K562 (cell line): ENCODE data around the gene FNDC11. TPM values are rescaled to one million over a fixed set of nuclear protein-coding genes. Genes with fewer than 3 reads are reported as not detected.

Experiments used
- BACH1 ChIP-seq: fragments of 200-800 bp; sonication (Bioruptor generic); IDR thresholded peaks from 2 replicates; pipeline ENCODE4 v1.6.1; 2016; ENCODE audit warnings: missing genetic modification characterization, missing compliant biosample characterization
- CHD1 ChIP-seq: fragments of 200-600 bp; sonication (generic); IDR thresholded peaks from one replicate; pipeline ENCODE4 v1.6.1; 2012; ENCODE audit warnings: mild to moderate bottlenecking, moderate library complexity, low read length, inconsistent platforms
- GATA2 ChIP-seq: sonication (generic); formaldehyde crosslinking; IDR thresholded peaks from 2 replicates; pipeline ENCODE4 v1.4.0; 2020; ENCODE audit warnings: mild to moderate bottlenecking, missing genetic modification reagents
- HNRNPH1 ChIP-seq: fragments of 200-400 bp; formaldehyde crosslinking; optimal IDR thresholded peaks from 2 replicates; pipeline ENCODE3; 2017; ENCODE audit warnings: low read depth, mild to moderate bottlenecking, low read length, moderate library complexity
- MAX ChIP-seq: sonication (generic); formaldehyde crosslinking; IDR thresholded peaks from 2 replicates; pipeline ENCODE4 v1.9.0; 2022; ENCODE audit warnings: mild to moderate bottlenecking, missing genetic modification reagents
- PPARD ChIP-seq: fragments of 250-450 bp; sonication (Bioruptor Pico); IDR thresholded peaks from 2 replicates; pipeline ENCODE4 v1.8.0; 2022; ENCODE audit warnings: inconsistent platforms, mild to moderate bottlenecking, moderate library complexity
- RBBP5 ChIP-seq: fragments of 200-600 bp; sonication (generic); IDR thresholded peaks from 2 replicates; pipeline ENCODE4 v1.6.1; 2012; ENCODE audit warnings: borderline replicate concordance, mild to moderate bottlenecking, low read length, control low read depth, inconsistent platforms; ENCODE audit not compliant: insufficient read depth, poor library complexity, severe bottlenecking
- TAF9B ChIP-seq: fragments of 450-650 bp; IDR thresholded peaks from 2 replicates; pipeline ENCODE4 v1.6.1; 2018; ENCODE audit warnings: mild to moderate bottlenecking; ENCODE audit not compliant: partially characterized antibody
- ZKSCAN1 ChIP-seq: fragments of 150-350 bp; IDR thresholded peaks from 2 replicates; pipeline ENCODE4 v1.6.1; 2016; ENCODE audit warnings: low read depth, low read length
- ZNF253 ChIP-seq: fragments of 250-450 bp; sonication (Bioruptor Pico); conservative IDR thresholded peaks from 2 replicates; pipeline ENCODE4 v1.6.1; 2021; ENCODE audit warnings: mild to moderate bottlenecking
- ZNF395 ChIP-seq: fragments of 200-800 bp; sonication (Bioruptor generic); IDR thresholded peaks from 2 replicates; pipeline ENCODE4 v1.6.1; 2017; ENCODE audit warnings: missing genetic modification characterization, missing compliant biosample characterization
- ZNF551 ChIP-seq: fragments of 250-450 bp; sonication (Bioruptor Pico); IDR thresholded peaks from 2 replicates; pipeline ENCODE4 v1.5.0; 2021; ENCODE audit warnings: mild to moderate bottlenecking, moderate library complexity
- polyA plus RNA-seq, 8 experiments: library from polyadenylated mRNA; depleted of rRNA in 4 of 8; stranded (reverse) in 5 of 8; unstranded in 3 of 8; fragments of >200 nt; fragmentation: Nextera tagmentation in 2 of 8; fragmentation: Illumina TruSeq in 1 of 8; extraction: Ambion mirVana in 2 of 8; extraction: Trizol in 1 of 8; gene quantifications; 2 replicates each; pipeline versions ENCODE4 v1.2.1 to v1.2.3, GENCODE V29; 2011 to 2014; ENCODE audit warnings: inconsistent platforms in 1 of 8, missing spikeins in 1 of 8
- total RNA-seq, 7 experiments: library from RNA; depleted of rRNA in 6 of 7; stranded (reverse); fragments of >200 nt in 6 of 7; fragmentation: Illumina TruSeq in 2 of 7; extraction: Trizol in 2 of 7; gene quantifications; 2 replicates each; pipeline versions ENCODE4 v1.2.1 to v1.2.3, GENCODE V29; 2011 to 2021; ENCODE audit warnings: low replicate concordance in 1 of 7
- TF ChIP-seq, protein P1 (sequence below): fragments of 450-650 bp; IDR thresholded peaks from 2 replicates; pipeline ENCODE4 v1.6.1; 2018; ENCODE audit warnings: mild to moderate bottlenecking, low read depth; ENCODE audit not compliant: partially characterized antibody
- TF ChIP-seq, protein P2 (sequence below): sonication (generic); formaldehyde crosslinking; IDR thresholded peaks from 2 replicates; pipeline ENCODE4 v1.8.0; 2022; ENCODE audit warnings: mild to moderate bottlenecking, low read depth, missing genetic modification reagents

FNDC11 gene
- total and polyA plus RNA-seq, 9 of the 15 experiments (the other 6 are each of a cell fraction or from before 2014, with no cell fraction given), result 0.08 to 2.3 (median 0.64) TPM; not detected in 2

- TF ChIP-seq, protein P1, sequence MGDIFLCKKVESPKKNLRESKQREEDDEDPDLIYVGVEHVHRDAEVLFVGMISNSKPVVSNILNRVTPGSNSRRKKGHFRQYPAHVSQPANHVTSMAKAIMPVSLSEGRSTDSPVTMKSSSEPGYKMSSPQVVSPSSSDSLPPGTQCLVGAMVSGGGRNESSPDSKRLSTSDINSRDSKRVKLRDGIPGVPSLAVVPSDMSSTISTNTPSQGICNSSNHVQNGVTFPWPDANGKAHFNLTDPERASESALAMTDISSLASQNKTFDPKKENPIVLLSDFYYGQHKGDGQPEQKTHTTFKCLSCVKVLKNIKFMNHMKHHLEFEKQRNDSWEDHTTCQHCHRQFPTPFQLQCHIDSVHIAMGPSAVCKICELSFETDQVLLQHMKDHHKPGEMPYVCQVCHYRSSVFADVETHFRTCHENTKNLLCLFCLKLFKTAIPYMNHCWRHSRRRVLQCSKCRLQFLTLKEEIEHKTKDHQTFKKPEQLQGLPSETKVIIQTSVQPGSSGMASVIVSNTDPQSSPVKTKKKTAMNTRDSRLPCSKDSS, result no peak
- TF ChIP-seq GATA2 (CRISPR knock-in tag) (no peak), ZNF253 (CRISPR knock-in tag) (no peak), RBBP5 (peak; percentile 14), TAF9B (no peak), PPARD (CRISPR knock-in tag) (no peak), MAX (CRISPR knock-in tag) (peak; percentile 27; the same call in 1 of the 2 replicates), CHD1 (peak; percentile 24), HNRNPH1 (no peak), ZKSCAN1 (peak; percentile 98), BACH1 (tag) (no peak), ZNF551 (CRISPR knock-in tag) (no peak), ZNF395 (0 out of 2 replicates have a peak, but pooled peaks have one; percentile 19)
- TF ChIP-seq, protein P2, sequence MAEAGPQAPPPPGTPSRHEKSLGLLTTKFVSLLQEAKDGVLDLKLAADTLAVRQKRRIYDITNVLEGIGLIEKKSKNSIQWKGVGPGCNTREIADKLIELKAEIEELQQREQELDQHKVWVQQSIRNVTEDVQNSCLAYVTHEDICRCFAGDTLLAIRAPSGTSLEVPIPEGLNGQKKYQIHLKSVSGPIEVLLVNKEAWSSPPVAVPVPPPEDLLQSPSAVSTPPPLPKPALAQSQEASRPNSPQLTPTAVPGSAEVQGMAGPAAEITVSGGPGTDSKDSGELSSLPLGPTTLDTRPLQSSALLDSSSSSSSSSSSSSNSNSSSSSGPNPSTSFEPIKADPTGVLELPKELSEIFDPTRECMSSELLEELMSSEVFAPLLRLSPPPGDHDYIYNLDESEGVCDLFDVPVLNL (CRISPR knock-in tag), result no peak
- TF ChIP-seq, all 486 proteins: peak for 7
These were observed 34.9 kb upstream of the FNDC11 start (continued) for GRCh38 chr20:63518946-63519667.
